ENCODE data around the gene RECQL5.
A peak's percentile ranks its signal among the peaks of the same experiment; 100 is the strongest.

Gene RECQL5

DNA sequence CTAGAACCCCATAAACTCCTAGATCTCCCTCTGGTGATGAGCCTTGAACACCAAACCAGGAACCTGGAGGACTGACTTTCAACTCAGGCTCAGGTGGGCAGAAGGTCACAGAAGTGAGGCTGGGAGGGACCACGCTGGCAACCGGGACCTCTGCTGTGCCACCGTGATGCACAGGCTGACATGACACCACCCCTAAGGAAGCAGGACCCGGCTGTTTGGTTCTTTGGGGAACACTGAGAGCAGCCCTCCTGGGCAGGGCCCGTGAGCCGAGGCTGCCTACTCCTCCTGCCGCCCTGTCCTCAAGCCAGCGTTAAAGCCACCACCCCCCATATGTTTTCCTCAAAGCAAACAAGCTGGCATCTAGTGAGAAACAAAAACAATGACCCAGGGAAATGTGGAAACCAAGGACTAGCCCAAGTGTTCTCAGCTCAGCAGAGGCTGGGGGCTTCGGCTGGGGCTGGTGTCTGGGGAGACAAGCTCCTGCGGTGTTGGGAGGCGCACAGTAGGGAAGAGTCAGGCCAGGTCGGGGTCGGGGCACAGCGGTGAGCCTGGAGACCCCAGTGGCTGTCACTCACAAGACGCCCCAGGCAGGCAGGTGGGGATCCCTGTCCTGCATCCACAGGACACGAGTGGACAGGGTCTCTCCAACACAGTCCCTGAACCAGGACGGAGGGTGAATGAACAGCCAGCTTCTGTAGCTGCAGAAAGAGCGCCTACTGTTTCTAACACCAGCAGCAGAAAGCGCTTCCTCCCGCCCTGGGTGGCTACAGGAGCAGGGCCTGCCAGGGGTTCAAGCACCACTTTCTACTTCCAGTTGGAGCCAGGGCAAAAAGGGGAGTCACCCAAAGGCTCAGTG lies 32.0 kb downstream of the RECQL5 start:
- DNase-seq, result peak in 9 of 58 donors; percentile 12 to 52 (median 40)

DNA sequence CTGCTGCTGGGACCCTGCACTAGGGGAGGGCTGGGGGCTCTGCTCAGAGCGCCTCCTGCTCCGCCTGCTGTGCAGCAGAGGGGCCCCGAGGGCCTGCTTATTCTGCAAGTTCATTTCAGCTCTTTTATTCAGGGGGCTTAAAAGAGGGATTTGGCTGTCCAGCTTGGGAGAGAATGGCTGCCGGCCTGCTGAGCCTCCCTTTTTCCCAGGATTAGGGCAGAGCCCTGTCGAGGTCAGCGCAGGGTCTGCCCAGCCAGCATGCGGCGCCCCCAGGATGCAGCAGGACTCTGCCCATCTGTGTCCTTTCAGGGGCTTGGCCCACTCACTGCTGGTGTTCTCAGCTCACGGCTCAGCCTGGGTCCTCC lies 32.6 kb downstream of the RECQL5 start:
- DNase-seq, result peak in 1 of 58 donors; percentile 34

DNA sequence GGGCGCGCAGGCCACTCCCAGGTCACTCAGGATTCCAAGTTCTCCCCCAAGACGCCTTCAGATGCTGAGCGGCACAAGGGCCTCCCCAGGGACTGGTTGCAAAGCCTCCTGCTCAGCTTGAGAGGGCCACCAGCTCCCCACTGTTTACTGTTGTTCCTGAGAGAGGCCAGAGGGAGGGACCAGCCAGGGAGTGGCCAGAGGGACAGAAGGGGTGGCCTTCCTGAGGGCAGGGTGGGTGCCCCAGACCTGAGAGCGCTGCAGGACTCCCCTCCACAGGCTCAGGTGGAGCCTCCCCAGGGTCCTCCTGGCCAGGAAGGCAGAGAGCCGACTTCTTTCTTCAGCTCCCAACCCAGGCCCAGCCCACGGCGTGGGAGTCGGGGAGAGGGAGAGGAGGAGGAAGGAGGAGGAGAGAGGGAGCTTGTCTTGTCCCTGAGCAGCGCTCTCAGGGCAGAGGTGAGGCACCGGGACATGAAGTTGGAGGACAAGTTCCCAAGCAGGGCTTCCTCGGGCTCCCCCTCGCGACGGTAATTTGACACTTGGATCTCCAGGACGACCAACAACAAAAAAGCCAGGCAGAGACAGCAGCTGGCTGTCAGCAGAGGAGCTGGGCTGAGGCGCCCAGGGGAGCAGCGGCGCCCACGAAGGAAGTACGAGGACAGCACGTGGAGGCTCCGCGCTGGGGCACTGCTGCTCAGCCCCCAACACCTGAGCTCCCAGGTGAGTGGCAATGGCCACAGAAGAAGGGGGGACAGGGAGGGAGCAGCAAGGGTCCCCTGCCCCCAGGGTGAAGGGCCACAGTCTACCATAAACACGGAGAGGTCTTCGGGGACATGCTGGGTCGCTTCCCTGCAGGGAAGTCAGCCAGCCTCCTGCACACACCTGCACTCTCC lies 33.2 kb downstream of the RECQL5 start:
- DNase-seq, result peak in 54 of 58 donors; percentile 25 to 86 (median 67)

DNA sequence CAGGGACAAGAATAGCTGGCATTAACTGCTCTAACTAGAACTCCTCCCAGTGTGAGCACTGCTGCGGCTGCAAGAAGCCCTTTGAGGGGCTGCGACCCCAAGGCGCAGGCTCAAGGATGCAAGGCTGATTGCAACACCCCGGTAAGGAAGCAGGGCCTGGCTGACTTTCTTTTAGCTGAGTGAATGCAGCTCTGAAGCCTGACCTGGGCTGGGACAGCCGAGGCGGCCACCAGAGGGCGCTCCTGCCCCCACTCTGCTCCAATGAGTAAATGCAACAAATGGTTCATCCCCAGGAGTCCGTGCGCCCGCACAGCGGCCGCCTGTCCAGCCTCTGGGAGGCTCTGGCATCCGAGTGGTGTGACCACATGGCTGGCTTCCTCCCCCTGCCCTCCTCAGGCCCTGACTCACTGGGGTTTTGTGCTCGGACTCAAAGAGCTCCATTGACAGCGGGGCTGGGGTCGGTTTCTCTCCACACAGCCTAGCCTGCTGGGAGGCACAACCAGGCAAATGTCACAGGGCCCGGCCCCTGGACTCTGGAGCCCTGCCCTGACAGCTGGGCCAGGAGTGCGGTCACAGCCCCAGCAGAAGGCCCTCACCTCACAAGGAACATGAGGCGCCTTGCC lies 34.0 kb downstream of the RECQL5 start, which contains the start of gene SMIM5:
Gene SMIM5, plus strand, starts transcription at position 572 of the 623 bp plus-strand sequence. CDS start 6,768 bp downstream, outside the sequence.
- peak in 57 of 58 donors; percentile 51 to 99 (median 92) for DNase-seq

DNA sequence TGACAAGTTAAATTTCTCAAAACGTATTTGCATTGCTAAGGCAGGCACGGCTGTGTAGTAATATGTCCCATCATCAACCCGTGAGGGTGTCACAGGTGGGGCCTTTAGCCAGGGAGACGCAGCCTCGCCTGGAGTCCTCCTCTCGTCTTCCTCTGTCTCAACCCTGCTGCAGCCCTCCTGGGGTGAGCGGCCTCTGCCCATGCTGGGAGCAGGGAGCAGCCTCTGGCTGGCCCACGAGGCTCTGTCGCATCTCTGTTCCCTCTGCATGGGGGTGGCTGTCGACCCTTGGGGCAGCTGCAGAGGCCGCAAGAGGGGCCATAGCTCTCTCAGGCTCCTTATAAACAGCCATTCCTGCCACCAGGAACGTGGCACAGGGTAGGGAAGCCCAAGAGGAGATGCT lies 34.5 kb downstream of the RECQL5 start:
- DNase-seq, result no peak

DNA sequence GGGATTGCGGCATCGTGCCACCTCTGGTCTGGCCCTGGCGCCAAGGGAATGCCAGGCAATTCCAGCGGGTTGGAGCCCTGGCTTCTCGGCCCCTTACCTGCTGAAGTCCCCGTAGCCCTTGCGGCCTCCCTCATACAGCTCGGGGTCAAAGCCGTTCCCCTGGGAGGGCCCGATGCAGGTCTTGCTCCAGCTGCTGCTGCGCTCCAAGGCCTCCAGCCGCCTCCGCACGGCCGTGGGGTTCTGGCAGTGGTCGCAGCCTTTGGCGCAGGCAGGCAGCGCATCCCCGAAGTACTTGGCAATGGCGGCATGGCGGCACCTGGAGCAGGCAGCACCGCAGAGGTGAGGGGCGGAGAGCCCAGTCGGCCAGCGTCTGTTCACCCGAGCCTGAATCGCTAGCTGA lies 35.6 kb downstream of the RECQL5 start:
- no peak for DNase-seq

DNA sequence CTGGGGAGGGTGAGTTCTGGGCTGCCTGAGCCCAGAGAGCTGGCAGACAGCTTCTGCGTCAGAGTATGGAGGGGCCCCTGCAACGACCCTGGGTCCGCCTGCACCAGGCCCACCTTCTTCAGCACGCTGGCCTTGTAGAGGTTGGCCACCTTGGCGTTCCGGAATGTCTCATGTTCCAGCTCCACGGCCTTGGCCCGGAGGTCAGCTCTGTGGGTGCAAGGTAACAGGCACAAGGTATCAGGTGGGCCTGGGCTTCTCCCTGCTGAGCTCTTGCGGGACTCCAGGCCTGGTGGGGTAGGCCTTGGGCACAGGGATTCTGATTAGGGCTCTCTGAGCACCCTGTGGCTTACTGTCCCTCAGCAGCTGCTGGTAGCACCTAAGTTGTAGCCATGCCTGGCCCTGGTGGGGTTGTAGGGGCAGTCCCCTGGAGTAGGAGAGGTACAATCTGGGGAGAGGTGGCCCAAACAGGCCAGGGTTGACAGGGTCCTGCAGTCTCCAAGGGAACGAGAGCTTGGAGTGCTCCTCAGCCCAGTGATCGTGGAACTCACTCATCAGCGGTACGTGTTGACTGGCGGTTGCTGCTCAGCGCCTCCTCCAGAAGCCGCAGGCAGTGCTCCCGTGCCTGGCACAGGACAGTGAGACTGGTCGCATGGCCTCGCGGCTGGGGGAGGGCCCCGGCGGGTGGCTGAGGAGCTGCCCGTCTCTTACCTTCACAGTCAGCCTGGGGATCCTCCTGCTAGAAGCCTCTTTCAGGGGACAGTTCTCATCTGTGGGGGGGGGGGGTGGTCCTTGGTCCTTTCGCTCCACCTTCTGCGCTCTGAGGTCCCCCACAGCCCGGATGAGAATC lies 36.7 kb downstream of the RECQL5 start:
- DNase-seq, result no peak

DNA sequence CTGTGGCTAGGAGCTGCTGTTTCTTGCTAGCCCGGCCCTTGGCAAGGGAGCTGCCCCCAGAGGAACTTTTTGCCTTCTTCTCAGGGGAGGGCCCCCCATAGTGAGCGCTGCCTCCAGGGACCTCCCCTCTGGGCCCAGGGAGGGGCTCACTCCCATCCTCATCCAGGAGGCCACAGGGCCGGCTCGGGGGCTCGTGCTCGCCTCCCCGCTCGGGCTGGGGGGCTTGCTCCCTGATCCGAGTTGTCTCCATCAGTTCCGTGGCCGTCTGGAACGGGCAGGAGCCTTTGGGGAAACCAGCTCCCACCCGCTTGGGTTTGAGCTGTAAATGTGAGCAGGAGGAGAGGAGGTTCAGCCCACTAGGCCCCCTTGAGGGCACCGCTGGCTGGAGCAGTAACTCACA lies 37.8 kb downstream of the RECQL5 start:
- DNase-seq, result no peak

DNA sequence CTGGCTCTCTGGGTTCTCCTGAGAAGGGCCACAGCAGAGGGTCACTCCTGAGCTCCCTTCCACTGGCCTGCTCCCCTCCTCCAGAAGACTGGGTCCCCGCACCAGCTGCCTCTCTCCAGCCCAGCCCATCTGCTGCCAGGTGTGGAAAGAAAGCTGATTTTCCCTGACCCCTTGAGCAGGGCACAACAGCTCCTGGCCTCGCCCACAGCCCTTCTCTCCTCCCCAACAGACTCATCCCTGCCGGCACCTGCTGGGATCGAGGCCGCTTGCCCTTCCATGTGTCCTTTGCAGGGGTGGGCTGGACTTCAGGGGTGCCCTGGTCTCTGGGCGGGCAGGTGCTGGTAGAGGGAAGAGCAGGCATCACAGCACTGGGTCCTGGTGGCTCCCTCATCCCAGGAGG lies 38.5 kb downstream of the RECQL5 start:
- DNase-seq, result no peak

DNA sequence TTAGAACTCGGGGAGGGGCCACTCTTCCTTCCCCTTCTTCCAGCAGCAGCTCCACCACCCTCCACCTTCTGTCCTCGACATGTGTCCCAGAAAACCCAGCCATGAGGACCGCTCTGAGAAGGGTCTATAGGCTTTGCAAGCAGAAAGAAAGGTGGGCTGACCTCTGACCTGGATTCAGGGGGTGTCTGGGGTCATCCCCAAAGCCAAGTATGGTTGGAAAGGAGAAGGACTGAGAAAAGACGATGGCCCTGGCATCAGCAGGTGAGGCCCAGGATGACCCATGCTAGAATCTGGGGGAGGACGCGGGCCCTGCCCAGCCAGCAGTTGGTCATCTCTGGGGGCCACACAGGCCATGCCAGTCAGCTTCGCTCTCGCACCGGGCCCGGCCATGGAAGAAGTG lies 39.9 kb downstream of the RECQL5 start:
- no peak for DNase-seq

DNA sequence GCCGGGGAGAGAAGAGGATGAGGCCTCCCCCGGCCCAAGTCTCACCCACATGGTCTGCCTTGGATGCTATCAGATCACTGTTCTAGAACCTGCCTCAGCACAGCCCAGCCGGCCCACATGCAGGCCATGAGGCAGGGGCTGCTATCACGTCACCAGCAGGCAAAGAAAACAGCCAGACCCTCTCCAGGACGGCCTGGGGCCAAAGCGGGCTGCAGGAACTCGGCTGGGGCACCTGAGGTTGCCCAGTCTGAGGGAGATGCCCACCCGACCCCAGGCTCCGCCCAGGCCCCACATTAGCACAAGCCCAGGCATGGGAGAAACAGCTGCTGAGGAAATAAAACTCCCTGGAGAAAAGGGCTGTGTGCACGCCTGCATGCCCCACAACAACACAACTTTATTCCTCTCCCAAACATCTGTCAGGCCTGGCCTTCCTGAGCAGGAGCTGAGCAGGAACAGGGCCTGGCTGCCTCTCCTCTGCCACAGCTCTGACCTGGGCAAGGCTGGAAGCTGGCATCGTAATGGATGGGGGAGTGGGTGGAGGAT lies 40.4 kb downstream of the RECQL5 start:
- no peak for DNase-seq

DNA sequence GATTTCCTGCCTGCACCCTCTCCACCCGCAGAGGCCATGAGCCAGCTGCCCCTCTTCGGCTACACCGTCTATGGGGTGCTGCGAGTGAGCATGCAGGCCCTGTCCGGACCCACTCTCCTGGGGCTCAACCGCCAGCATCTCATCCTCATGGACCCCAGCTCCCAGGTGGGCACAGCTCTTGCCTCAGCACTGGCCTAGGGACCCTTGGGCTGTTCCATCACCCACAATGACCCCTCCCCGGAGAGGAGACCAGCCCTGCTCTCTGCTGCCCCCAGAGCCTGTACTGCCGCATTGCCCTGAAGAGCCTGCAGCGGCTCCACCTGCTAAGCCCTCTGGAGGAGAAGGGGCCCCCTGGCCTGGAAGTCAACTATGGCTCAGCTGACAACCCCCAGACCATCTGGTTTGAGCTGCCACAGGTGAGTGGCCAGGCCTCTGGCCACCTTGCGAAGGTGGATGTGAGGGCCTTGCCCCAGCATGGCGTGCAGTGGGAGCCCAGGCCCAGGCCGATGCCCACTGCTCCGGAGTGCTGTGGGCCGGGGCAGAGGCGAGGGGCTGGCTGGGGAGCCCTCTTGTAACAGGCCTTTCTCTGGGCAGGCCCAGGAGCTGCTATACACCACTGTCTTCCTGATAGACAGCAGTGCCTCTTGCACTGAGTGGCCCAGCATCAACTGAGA lies 41.0 kb downstream of the RECQL5 start:
- peak in 12 of 58 donors; percentile 10 to 49 (median 22) for DNase-seq

DNA sequence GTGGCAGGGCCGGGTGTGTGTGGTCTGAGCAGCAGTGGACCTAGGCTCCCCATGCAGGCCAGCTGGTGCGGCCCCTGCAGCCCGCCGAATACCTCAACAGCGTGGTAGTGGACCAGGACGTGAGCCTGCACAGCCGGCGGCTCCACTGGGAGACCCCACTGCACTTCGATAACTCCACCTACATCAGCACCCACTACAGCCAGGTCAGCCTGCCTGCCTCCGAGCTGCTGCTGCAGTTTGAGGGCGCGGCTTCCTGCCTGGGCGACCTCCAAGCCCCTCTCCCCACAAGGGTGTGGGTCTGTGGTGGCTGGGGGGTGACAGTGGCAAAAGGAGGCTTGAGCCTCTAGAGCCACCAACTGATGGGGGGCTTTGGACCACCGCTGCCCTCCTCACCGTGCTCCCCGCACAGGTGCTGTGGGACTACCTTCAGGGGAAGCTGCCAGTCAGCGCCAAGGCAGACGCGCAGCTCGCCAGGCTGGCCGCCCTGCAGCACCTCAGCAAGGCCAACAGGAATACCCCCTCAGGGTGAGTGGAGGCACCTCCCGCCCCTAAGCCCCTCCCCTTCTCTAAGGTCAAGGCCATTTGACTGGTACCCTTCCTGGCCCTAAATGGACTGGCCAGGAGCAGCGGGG lies 42.1 kb downstream of the RECQL5 start:
- no peak for DNase-seq

DNA sequence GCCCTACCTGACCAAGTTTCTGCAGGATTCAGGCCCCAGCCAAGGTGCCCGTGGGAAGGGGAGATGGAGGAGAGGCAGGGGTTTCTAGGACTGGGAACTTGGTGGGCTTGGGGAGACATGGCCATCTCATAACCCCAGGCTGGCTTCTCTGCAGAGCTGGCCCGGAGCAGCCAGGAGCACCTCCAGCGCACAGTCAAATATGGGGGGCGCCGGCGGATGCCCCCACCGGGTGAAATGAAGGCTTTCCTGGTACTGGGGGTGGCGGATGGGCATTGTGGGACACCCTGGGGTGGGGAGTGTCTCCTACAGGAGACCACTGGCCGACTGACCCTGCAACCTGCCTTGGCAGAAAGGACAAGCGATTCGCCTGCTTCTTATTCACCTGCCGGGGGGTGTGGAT lies 42.9 kb downstream of the RECQL5 start:
- DNase-seq, result no peak

DNA sequence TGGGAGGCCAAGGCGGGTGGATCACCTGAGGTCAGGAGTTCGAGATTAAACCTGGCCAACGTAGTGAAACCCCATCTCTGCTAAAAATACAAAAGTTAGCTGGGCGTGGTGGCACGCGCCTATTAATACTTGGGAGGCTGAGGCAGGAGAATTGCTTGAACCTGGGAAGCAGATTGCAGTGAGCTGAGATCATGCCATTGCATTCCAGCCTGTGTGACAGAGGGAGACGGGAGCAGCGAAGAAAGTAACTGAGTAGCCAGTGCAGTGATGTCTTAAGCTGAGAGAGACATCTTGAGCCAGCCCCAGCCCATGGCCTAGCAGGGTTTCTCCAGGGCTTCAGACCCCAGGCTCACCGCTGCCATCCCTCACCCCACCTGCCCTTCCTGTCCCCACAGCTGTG lies 43.6 kb downstream of the RECQL5 start:
- DNase-seq, result no peak

DNA sequence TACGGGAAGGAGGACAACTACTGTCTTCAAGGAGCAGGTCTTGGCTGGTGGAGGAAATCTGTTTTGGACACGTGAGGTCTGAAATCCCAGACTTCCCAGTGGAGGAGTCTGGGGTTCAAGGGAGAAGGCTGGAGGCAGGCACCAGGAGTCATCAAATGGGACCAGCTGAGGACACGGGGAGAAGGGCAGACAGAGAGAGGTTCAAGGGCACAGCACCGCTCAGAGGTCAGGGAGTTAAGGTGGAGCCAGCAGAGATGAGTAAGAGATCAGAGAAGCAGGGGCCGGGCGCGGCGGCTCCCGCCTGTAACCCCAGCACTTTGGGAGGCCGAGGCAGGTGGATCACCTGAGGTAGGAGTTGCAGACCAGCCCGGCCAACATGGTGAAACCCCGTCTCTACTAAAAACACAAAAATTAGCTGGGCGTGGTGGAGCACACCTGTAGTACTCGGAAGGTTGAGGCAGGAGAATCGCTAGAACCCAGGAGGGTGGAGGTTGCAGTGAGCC lies 44.1 kb downstream of the RECQL5 start:
- DNase-seq, result no peak

DNA sequence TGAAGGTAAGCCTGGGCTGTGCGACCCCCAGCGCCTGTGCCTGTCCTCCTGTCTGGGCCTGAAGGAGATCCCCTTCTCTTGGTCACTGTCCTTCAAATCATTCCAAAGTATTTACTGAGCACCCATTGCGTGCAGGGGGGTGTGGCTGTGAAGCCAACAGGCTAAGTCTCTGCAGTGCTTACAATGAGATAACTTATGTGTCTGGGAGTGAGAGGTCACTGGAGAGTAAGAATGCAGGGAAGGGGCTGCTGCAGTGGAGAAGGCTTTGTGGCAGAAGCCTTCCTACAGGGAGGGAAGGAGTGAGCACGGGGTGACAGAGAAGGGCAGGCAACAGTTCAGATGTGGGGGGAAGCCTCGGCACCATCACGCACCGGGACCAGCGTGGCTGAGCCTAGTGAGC lies 44.9 kb downstream of the RECQL5 start:
- DNase-seq, result no peak

DNA sequence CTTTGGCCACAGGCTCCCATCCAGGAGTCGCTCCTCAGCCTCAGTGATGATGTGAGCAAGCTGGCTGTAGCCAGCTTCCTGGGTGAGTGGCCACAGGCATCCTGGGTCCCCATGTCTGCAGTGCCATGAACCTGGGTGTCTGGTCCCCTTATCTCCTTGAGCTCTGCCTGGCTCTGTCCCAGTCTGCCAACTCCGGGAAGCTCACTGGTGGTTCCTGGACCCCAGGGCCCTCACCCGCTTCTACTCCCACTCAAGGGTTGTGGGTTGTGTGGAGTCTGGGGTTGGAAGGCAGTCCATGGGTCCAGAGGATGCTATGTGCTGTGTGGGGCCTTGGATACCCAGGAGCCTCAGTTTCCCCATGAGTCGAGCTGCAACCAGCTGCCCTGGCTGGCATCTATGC lies 45.5 kb downstream of the RECQL5 start:
- DNase-seq, result no peak
